Upper lobe of right lung (tissue), 1 donor: ENCODE measurements around the gene ZMYND10. TPM values are rescaled to one million over a fixed set of nuclear protein-coding genes. Genes with fewer than 3 reads are reported as not detected.
A peak's percentile ranks its signal among the peaks of the same experiment; 100 is the strongest.

Source experiments
- ATAC-seq: fragments of 200-7000 bp; cut with Tn5 transposase; one replicate; pipeline ENCODE4 v1.9.1; 2020; ENCODE audit warnings: mild to moderate bottlenecking, moderate library complexity
- DNase-seq: peaks from one replicate; pipeline ENCODE4 v3.0.0-alpha.2; 2020
- H3K27ac ChIP-seq: fragments of 200-600 bp; one replicate; pipeline ENCODE4 v1.8.0; 2022
- H3K27me3 ChIP-seq: fragments of 200-600 bp; one replicate; pipeline ENCODE4 v1.8.0; 2022; ENCODE audit warnings: mild to moderate bottlenecking
- H3K36me3 ChIP-seq: fragments of 200-600 bp; one replicate; pipeline ENCODE4 v1.8.0; 2022
- H3K4me1 ChIP-seq: fragments of 200-600 bp; one replicate; pipeline ENCODE4 v1.8.0; 2022
- H3K4me3 ChIP-seq: fragments of 200-600 bp; one replicate; pipeline ENCODE4 v1.8.0; 2022; ENCODE audit warnings: mild to moderate bottlenecking
- H3K9me3 ChIP-seq: fragments of 200-600 bp; one replicate; pipeline ENCODE4 v1.8.0; 2022
- CTCF ChIP-seq: fragments of 200-600 bp; IDR thresholded peaks from one replicate; pipeline ENCODE4 v1.8.0; 2022; ENCODE audit warnings: antibody characterized with exemption
- intact Hi-C: fragments of 100-400 bp; cut with DNase I; formaldehyde crosslinking; loops from one replicate; pipeline ENCODE4 v1.11.0; 2022
- total RNA-seq: library from RNA; stranded (reverse); fragmentation: NEBNext Ultra II Directional; extraction: Animal tissue kit (Norgen Biotek cat#: 25700); gene quantifications from one replicate; pipeline ENCODE4 v1.2.1, GENCODE V29; 2021
- donor health status: DM: no; HTN: yes; CAD: no; lungs with severe emphysema.

The ZMYND10 gene
- total RNA-seq, 1 donor from 2014 or later = 2.8 TPM

DNA sequence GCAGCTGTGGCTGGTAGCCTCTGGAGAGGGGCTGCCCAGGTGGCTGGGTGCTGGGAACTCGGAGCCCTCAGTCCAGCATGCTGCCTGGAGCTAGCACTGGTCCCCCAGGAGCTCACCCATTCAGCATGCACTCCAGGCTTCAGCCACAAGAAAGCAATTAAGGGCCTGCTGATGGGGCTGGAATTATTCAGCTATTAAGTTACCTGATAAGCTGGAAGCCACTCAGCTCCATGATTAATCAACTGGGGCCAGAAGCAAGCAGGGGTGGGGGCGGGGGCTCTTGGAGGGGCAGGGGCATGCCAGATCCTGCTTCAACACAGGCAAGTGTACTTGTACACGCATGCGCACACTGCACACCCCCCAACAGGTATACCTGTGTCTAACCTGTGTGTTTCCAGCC is 35.9 kb upstream of the ZMYND10 start:
- no peak for TF ChIP-seq CTCF
- intact Hi-C loops = no loop called here
- DNase-seq (no peak), ATAC-seq (no peak)
- Histone ChIP-seq H3K9me3 (no peaks in the 10 kb centered on the region), H3K36me3 (peaks cover 11% of the 10 kb centered on the region), H3K4me3 (no peak overlapping the region), H3K4me1 (no peaks in the 10 kb centered on the region), H3K27me3 (no peaks in the 10 kb centered on the region), H3K27ac (no peak overlapping the region)

DNA sequence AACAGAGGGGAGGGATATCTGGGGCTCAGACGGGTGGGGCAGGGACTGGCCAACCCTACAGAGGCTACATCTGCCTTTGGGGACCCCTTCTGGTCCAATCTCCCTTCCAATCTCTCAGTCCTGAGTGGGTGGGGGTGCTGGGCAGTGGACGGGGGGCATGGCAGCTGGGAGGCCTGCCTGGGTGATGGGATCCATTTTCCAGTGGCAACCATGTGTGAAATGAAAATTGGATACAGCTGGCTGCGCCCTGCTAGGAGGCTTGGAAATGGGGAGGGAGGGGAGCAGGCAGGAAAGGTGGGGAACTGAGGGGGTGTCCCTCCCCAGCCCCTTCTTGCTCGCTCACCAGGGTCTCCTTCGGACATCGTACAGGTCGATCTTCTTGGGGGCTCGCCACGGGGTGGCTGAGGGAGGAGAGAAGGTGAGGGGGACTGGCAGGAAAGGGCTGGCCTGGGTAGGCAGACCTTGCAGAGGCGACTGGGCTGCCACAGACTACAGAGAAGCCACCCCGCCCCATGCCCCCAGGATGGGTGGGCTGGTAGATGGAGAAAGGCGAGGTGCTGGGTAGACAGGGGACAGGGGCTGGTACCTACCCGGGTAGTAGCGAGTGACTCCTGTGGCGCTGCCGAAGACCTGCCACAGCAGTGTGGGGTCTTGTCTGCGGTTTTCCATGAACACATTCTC is 35.0 kb upstream of the ZMYND10 start:
- no peak for ATAC-seq
- Histone ChIP-seq H3K36me3 (peaks cover 11% of the 10 kb centered on the region), H3K27me3 (no peaks in the 10 kb centered on the region), H3K4me1 (no peaks in the 10 kb centered on the region), H3K4me3 (no peak overlapping the region), H3K27ac (no peak overlapping the region), H3K9me3 (no peaks in the 10 kb centered on the region)
- no peak for TF ChIP-seq CTCF
- intact Hi-C loops = no loop called here
- DNase-seq = no peak

DNA sequence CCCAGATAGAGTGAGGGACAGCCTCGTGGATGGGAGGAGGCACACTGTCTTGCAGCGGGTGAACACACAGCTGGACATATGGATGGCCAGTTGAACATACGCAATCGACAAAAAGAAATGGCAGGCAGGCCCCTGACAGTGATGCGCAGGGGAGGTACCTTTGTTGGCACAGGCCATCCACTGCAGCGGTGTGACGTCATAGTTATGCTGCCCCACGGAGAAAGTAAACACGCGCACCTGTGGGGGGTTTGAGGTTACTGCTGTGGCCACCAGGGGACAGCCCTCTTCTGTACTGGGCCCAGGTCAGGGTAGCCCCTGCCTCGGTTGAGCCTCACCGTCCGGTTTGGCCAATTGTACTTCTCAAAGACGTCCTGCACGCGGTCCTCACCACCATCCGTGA is 33.2 kb upstream of the ZMYND10 start:
- Histone ChIP-seq H3K4me1 (no peaks in the 10 kb centered on the region), H3K9me3 (no peaks in the 10 kb centered on the region), H3K27ac (no peak overlapping the region), H3K27me3 (no peaks in the 10 kb centered on the region), H3K36me3 (peaks cover 11% of the 10 kb centered on the region), H3K4me3 (no peak overlapping the region)
- TF ChIP-seq CTCF = no peak
- intact Hi-C loops = no loop called here
- ATAC-seq (no peak), DNase-seq (no peak)

GRCh38 chr3:50378024-50378423 is 32.5 kb upstream of the ZMYND10 start:
- TF ChIP-seq CTCF = no peak
- H3K27me3 ChIP-seq = no peaks in the 10 kb centered on the region
- H3K36me3 ChIP-seq = peaks cover 11% of the 10 kb centered on the region
- DNase-seq = no peak
- H3K4me3 ChIP-seq = no peak overlapping the region
- intact Hi-C loops = no loop called here
- H3K9me3 ChIP-seq = no peaks in the 10 kb centered on the region
- ATAC-seq = no peak
- H3K27ac ChIP-seq = no peak overlapping the region
- H3K4me1 ChIP-seq = no peaks in the 10 kb centered on the region

DNA sequence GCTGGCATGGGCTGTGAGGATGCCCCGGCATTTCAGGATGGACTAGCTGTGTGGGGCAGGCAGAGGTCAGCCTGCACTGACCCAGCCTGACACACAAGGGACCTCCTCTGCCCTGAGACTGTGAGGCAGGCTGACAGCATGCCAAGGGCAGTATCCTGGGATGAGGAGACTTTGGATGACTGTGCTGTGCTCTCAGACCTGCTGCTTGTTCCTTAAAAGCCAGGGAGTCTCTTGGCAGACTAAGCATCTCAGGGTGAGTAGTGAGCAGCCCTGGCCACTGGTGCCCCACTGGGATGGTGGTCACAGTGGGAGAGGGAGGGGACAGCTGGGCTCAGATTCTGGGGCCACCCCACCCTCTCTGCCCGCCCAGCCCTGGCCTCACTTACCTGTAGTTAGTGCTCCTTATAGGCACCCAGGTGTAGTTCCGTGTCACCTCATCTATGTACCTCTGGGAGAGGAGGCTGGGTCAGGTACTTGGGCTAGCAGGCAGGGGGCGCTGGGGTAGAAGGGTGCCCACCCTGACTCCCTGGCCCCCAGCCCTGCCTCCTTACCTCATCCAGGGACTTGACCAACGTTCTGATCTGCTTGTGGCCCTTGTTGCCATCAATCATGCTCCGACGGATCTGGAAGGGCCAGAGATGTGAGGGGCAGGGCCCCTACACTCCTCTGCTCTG is 29.9 kb upstream of the ZMYND10 start:
- no peaks in the 10 kb centered on the region for H3K4me1 ChIP-seq
- no peaks in the 10 kb centered on the region for H3K27me3 ChIP-seq
- peaks cover 11% of the 10 kb centered on the region for H3K36me3 ChIP-seq
- no peaks in the 10 kb centered on the region for H3K9me3 ChIP-seq
- DNase-seq (no peak), ATAC-seq (peak; percentile 3)
- no peak for TF ChIP-seq CTCF
- intact Hi-C loops = no loop called here
- H3K4me3 ChIP-seq = no peak overlapping the region
- no peak overlapping the region for H3K27ac ChIP-seq
